Glomerular visceral epithelial cell (primary cell): ENCODE results near the gene SIKE1.
A peak's percentile ranks its signal among the peaks of the same experiment; 100 is the strongest.
"Not testable (repeated sequence)": the region's sequence is repeated elsewhere in the genome, so short reads cannot be mapped to it uniquely, and the experiment has no call there.

Source experiments
- DNase-seq: peaks from one replicate; pipeline ENCODE4 v3.0.0-alpha.2; 2016; ENCODE audit errors: extremely low spot score

The SIKE1 gene

DNA sequence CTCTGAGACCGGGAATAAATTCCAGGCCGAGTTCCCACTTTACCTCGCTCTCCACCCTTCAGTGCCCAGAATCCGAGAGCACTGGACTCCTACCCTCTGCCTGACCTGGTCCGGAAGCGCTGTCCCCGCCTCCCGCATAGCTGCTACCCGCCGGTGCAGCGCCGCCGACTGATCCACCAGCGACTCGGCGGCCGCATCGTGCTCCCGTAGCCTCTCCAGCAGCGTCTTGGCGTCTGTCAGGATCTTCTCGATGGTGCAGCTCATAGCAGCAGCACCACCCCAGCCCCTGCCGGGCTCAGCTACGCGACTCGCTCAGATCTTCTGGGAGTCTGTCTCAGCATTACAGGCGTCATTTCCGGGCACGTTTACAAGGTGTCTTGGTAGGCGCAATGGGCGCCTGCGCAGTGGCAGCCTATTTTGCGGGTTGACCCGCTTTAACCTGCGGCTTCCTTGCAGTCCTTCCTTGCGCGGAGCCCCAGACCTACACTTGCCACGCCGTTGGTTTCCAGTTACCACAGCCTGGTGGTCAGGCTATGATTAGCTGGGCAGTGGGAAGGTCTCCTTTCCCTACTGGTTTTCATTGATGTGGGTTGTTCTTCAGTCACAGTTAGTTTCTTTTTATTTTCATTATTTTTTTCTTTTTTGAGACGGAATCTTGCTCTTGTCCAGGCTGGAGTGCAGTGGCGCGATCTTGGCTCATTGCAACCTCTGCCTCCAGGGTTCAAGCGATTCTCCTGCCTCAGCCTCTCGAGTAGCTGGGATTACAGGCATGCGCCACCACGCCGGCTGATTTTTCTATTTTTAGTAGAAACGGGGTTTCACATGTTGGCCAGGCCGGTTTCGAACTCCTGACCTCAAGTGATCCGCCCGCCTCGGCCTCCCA, at the start of gene SIKE1:
SIKE1 (minus strand) TSS at position 342 of the 883 bp plus-strand sequence; CDS start at position 264, 78 bp downstream.
- DNase-seq: peak; percentile 96

DNA sequence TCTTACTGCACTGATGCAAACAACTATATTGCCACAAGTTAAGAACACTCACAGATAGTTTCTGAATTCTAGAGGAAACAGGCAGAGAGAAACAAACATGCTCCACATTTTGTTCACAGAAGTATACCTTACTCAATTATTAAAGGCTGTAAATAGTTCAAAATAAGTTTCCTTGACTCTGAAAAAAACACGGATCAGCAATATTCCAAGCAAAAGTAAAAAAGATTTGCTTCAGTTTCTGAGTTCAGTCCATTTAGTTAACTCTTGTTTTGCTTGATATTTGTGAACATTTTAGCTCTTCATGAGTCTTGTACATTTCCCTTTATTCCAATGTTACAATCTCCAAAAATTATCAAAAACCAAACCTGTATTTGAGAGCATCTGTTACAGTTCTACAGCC, 49.6 kb upstream of the SIKE1 start:
- not testable (repeated sequence) for DNase-seq

DNA sequence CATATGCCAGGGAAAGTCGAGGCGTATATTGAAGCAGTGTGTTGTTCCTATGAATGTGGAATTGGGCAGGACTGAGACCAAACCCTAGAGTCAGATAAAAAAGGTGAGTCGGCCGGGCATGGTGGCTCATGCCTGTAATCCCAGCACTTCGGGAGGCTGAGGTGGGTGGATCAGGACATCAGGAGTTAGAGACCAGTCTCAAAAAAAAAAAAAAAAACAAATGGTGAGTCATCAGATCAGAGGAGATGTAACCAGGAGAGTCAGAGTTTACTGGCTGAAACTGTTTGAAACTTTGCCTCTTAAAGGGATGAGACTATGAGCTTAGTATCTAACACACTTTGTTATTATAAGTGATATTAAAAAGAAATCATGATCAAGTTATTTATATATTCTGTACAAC, 47.8 kb upstream of the SIKE1 start:
- DNase-seq: peak; percentile 15

DNA sequence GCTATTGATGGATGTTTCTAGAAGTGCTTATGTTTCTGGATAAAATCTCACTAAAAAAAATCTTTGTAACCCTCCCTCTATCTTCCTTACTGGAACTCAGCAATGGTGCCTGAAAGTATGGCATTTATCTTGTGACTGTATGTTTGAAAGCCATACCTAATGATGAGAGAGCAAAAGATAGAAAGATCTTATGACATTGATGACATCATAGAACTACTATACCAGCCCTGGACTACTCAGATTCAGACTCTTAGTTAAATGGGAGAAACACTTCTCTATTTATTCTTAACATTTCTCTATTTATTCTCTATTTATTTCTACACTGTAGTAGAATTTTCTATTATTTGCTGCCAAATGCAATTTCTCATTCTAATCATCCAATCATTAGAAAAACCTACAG, 41.5 kb upstream of the SIKE1 start:
- DNase-seq: no peak

DNA sequence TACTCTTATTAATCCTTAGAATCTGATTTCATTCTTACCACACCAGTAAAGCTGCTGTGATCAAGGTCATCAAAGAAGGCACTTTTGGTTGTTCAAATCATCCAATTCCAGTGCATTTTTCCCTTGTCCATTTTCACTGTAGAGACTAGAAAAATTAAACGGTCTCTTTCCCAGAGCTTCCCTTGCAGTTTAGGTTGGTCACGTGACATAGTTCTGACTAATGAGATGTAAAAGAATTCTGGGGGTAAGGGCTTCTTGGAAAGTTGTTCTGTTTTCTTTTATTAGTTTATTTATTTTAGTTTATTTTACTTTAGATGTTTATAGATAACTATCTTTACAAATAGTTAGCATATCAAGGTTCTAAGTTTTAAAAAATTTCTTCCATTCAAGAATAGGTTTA, 39.9 kb upstream of the SIKE1 start:
- no peak for DNase-seq

DNA sequence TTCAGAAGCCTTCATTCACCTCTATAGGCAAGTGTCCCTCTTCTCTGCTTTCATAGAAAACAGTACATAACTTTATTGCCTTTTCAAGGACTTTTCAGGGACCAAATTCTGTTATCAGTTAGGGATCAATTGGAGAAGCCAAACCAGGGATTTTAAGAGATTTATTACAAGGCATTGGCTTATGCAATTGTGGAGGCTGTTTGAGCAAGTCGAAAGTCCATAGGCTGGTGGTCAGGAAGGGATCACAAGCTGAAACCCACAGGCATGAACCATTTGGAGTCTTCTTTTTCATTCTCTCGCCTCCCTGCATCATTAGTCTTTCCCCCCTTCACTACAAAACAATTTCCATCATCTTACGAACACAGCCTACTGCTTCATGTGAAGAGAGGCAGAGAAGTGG, 39.4 kb upstream of the SIKE1 start:
- DNase-seq: no peak

DNA sequence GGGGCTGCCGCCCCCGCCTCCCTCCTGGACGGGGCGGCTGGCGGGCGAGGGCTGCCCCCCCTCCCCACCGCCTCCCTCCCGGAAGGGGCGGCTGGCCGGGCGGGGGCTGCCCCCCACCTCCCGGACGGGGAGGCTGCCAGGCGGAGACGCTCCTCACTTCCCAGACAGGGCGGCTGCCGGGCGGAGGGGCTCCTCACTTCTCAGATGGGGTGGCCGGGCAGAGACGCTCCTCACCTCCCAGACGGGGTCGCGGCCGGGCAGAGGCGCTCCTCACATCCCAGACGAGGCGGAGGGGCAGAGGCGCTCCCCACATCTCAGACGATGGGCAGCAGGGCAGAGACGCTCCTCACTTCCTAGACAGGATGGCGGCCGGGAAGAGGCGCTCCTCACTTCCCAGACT, 24.0 kb upstream of the SIKE1 start:
- DNase-seq: not testable (repeated sequence)

DNA sequence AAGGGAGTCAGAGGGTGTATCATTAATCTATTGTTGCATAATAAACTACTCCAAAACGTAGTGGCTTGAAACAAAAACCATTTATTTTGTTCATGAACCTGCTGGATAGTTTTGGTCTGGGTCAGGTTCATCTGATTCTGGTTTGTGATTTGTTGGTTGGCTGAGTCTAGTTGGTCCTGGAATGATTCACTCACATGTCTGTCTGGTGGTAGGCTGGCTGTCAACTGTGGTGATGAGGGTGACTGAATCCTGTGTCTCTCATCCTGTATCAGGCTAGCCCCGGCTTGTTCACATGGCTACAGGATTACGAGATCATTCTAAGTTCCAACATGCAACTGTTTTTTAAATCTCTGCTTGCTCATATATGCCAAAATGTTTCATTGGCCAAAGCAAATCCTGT, 22.5 kb upstream of the SIKE1 start:
- DNase-seq: peak; percentile 72

DNA sequence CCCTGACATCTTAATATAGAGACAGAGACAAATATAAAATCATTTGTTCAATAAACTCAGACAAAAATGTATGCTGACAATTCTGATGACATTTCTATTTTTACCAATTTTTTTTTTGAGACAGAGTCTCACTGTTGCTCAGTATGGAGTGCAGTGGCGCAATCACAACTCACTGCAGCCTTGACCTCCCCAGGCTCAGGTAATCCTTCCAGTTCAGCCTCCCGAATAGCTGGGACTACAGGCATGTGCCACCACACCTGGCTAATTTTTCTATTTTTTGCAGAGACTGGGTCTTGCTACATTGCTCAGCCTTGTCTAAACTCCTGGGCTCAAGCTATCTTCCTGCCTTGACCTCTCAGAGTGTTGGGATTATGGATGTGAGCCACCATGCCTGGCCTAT, 13.6 kb upstream of the SIKE1 start:
- no peak for DNase-seq

DNA sequence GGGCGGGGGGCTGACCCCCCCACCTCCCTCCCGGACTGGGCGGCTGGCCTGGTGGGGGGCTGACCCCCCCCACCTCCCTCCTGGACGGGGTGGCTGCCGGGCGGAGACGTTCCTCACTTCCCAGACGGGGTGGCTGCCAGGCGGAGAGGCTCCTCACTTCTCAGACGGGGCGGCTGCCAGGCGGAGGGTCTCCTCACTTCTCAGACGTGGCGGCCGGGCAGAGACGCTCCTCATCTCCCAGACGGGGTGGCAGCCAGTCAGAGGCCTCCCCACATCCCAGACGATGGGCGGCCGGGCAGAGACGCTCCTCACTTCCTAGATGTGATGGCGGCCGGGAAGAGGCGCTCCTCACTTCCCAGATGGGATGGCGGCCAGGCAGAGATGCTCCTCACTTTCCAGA, 10.1 kb upstream of the SIKE1 start:
- not testable (repeated sequence) for DNase-seq

DNA sequence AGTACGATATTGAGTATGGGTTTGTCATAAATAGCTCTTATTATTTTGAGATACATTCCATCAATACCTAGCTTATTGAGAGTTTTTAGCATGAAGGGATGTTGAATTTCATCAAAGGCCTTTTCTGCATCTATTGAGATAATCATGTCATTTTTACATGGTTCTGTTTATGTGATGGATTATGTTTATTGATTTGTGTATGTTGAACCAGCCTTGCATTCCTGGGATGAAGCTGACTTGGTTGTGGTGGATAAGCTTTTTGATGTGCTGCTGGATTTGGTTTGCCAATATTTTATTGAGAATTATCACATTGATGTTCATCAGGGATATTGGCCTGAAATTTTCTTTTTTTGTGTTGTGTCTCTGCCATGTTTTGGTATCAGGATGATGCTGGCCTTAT, 6.0 kb upstream of the SIKE1 start:
- DNase-seq: not testable (repeated sequence)

DNA sequence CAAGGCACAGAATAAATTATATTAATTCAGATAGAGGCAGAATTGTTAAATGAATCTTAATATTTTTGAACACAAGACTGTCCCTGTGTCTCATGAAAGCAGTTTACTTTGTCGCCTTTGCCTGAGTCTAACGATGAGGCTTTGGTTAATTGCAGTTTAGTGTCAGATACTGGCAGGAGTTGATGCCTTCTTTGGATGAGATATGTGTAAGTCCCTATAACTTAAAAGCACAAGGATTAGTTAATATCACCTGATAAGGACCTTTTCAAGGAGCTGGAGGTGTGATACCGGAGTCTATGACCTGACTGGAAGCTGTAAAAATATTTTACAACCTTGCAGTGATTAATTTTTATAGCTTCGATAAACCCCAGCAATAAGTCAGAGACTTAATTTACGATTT, 2.0 kb upstream of the SIKE1 start:
- DNase-seq: no peak

DNA sequence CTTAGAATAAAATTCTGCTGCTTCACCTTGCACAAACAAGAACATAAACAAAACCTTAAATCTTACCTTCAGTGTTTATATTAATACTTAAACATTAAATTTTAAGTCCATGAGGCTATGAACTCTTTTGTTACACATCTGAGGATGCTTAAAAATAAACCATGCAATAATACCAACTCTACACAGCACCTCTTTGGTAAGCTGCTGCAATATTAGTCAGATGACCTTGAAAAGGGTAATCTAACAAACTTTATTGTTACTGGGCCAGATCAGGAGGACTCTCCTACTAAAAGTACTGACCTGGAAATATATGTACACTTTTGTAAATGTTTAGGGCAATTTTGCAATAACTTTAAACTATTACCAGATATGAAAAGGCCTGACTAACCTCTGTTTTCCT, 763 bp downstream of the SIKE1 start:
- DNase-seq: no peak

DNA sequence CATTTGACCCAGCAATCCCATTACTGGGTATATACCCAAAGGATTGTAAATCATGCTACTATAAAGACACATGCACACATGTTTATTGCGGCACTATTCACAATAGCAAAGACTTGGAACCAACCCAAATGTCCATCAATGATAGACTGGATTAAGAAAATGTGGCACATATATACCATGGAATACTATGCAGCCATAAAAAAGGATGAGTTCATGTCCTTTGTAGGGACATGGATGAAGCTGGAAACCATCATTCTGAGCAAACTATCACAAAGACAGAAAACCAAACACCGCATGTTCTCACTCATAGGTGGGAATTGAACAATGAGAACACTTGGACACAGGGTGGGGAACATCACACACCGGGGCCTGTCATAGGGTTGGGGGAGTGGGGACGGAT, 3.8 kb downstream of the SIKE1 start:
- not testable (repeated sequence) for DNase-seq

DNA sequence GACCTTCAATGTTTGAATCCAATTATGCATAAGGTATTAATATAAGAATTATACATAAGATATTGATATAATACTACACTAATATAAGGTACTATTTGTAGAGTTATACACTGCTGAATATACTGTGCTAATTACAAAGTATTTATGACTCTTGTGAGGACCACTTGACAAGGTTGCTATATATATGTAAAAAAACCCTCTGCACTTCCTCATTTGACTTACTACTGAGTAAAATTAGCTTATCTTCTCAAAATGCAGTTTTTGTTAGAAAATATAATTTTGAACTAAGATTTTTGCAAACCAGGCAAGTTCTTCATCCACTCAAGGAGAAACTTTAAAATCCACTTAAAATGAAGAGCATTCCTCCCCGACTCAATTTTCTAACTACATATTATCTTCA, 8.5 kb downstream of the SIKE1 start:
- DNase-seq: no peak

DNA sequence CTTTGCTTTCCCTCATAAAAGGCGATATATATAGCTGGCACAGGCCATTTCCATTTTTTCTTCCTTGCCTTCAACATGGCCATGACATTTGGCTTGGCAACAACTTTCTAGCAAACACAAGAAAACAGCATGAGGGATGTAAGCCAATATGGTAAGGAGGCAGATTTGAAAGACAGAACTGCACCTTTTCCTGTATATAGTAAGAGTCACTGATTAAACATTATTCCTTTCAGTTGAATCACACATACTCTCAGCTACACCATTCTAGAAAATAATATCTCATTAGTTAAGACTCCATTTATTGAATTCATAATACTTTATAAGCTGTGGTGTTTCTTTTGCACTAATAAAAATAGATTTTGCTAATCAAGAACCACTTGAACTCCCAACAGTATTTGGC, 9.5 kb downstream of the SIKE1 start:
- no peak for DNase-seq

DNA sequence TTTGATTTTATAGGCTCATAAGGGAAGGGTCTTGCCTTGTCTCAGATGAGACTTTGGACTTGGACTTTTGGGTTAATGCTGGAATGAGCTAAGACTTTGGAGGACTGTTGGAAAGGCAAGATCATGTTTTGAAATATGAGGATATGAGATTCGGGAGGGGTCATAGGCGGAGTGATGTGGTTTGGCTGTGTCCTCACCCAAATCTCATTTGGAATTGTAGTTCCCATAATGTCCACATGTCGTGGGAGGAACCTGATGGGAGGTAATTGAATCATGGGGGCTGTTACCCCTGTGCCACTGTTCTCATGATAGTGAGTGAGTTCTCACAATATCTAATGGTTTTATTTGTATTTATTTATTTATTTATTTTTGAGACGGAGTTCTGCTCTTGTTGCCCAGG, 15.8 kb downstream of the SIKE1 start:
- no peak for DNase-seq

DNA sequence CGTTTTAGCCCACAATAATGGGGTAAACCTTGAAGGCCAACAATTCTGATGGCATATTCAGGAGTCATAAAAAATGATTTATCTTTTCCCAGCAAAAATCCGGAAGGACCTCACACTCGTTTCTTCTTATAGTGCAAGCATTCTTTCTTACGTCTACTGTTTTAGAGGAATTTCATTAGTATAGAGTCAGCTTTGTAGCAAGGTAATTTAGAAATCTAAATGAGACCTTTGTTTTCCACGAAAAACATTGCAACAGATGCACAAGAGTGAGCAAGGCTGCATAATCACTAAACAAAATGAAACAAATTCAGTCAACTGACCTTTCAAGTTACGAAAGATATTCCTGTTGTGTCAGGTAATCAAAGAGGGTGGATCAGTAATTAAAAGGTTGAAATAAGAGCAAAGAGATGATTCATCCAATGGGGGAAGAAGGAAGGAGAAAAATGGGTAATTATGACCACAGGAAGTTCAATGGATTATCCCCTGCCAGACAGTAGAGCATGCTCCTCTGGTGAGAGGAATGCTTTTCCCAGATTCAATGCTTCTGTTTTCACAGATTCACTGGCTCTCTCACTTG, 22.1 kb downstream of the SIKE1 start:
- no peak for DNase-seq

DNA sequence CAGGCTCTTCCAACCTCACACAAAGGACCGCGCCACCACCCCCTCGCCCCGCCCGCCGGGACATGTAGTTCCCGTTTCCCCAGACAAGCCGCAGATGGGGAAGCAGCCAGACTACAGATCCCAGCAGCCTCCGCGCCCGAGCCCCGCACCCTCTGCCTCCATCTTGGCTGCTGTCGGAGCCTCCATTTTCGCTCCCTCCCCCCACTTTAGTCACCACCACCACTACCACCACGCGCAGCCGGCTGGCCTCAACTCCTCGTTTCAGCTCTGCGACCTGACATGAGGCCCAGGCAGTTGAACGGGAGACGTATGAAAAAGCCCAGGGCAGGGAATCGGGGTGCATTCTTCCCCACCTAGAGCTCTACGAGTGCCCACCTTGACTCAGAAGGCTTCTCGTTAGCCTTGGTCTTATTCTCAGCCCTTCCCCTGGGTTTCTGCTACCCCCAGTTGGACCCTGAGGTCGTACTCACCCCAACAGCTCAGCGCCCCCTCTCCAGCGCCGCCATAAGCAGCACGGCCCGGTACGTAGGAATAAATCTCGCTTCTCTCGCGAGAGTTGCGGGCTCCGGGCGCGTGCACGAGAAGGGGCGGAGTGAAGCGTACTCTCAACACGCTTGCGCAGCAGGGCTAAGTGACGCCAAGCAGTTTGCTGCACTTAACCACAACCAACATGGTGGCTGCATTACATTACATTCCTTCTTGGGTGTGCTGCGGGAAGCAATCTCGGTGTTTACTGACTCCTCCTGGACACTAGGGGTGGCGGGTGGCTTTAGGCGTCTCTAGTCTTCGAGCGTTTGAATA, 22.8 kb downstream of the SIKE1 start, which contains the start of gene CSDE1:
CSDE1 (minus strand) TSS at position 530 of the 801 bp plus-strand sequence. CDS start 18,094 bp downstream, outside the sequence.
- DNase-seq: peak; percentile 98

DNA sequence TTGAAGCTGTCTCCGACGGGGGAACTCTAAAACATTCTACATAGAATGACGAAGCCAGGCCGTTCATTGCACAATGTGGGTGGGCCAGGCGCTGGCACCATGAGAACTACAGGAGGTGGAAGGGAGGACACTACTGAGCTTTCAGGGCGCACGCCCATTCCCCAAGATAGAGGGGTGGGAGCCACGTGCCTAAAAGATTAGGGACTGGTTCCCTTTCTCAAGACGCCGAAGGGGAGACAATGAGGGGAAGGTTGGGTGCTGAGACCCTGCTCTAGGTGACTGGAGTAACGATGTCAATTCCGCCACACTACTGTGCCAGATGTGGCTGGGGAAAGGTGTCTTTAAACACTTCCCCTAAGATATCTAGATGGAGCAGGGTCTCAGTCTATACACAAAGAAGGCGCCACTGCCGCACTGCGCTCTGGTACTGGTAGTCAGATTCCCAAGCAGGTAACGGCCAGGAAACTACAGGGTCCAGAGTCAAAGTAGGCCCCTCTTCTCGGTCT, 23.5 kb downstream of the SIKE1 start:
- DNase-seq: peak; percentile 23

DNA sequence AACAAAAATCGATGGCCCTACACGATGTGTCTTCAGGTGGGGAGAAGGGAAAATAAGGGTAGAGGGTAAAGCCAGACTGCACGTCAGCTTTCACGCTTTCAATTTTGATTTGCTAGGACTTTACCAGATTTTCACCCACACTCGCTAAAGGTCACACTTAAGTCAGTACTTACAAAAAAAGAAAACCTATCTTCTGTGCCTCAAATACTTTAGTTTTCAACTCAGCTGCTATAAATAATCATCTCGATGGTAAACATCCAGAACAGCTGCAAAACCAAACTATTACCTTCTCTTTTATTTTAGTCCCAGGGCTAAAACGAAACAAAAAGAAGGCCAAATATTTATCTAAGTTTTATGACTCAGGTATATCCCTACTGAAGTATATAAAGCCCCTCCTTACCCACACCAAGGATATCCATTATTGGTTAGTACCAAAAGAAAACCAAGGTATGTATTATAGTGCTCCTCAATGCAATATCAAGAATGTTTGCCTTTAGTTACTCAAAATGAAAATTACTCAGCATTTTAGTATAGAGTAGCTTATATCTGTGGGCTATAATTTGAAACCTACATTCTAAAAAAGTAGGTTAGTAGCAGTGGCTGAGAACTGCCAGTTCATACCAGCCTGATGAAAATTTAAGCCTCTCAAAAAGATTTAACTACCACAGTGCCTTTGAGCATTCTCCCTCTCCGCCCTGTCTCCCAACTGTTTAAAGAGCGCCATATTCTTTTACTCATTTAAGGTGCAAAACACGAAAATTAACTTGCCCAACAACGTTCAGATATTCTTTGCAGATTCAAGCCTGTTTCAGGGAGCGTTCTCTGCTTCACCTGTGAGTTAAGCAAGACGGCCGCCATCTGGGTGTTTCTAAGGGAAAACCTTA, 24.2 kb downstream of the SIKE1 start:
- DNase-seq: no peak
